Measurements from ENCODE around the gene DGKZ. TPM values are rescaled to one million over a fixed set of nuclear protein-coding genes. Genes with fewer than 3 reads are reported as not detected.

The DGKZ gene
- total RNA-seq, 1 donor from 2014 or later: 69.6 TPM

DNA sequence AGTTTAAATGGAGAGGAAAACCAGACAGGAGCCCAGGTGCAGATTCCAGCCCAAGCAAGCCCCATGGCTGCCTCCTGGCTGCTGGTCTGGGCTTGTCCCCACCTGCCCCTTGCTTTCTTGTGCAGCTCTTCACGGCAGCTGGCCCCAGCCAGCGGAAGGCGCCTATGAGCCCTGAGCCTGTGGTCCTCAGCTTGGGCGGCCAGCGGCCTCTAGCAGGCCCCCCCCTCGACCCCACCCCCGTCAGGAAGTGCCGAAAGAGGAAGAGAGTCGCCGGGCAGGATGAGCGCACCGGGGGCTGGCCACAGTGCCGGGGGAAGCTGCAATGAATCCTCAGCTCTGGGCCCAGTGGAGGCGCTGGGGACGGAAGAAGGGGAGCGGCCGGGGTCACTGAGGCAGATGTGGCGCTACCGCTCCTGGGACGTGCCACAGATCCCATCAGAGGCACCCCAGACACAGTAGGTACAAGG, 2.1 kb upstream of the DGKZ start:
- Histone ChIP-seq H3K36me3 (ENCODE audit: control insufficient read depth, insufficient read depth, low read length) (no peaks in the 10 kb centered on the region), H3K4me3 (ENCODE audit: low read depth, low read length) (no peak overlapping the region), H3K27me3 (ENCODE audit: control insufficient read depth, insufficient read depth, low read length) (peaks cover 3% of the 10 kb centered on the region)
- TF ChIP-seq, protein P1, sequence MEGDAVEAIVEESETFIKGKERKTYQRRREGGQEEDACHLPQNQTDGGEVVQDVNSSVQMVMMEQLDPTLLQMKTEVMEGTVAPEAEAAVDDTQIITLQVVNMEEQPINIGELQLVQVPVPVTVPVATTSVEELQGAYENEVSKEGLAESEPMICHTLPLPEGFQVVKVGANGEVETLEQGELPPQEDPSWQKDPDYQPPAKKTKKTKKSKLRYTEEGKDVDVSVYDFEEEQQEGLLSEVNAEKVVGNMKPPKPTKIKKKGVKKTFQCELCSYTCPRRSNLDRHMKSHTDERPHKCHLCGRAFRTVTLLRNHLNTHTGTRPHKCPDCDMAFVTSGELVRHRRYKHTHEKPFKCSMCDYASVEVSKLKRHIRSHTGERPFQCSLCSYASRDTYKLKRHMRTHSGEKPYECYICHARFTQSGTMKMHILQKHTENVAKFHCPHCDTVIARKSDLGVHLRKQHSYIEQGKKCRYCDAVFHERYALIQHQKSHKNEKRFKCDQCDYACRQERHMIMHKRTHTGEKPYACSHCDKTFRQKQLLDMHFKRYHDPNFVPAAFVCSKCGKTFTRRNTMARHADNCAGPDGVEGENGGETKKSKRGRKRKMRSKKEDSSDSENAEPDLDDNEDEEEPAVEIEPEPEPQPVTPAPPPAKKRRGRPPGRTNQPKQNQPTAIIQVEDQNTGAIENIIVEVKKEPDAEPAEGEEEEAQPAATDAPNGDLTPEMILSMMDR (IDR thresholded peaks at IDR 0.05; ENCODE audit: insufficient read depth, low read length, poor library complexity, severe bottlenecking): no peak
- DNase-seq (ENCODE audit: low read depth): no peak

DNA sequence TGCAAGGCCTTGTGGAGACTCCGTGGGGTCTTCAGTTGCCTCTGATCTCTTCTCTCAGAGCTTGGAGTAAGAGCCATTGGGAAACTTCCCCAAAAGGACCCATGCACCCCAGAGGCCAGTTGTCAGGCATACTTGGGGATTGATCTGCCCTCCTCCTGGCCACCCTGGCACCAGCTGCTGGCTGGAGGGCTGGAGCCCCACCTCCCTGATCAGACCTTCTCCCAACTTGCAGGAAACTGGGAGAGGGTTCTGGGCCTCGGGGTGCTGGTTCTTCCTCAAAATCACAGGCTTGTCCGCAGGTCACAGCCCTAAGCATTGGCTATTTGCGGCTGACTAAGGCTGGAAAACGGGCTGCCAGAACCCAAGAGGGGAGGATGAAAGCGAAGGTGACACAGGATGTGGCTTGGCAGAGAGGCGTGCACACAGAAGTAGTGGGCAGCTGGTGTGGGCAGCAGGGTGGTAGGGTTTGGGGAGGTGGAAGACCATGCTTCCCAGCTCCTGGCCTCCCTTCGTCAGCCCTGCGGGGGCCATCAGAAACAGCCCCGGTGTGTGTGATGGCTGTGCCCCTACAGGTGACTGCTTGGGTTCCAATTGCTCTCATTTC, 1.3 kb upstream of the DGKZ start:
- no peak for DNase-seq (ENCODE audit: low read depth)
- H3K4me3 ChIP-seq (ENCODE audit: low read depth, low read length): no peak overlapping the region
- TF ChIP-seq, protein P1 (IDR thresholded peaks at IDR 0.05; ENCODE audit: insufficient read depth, low read length, poor library complexity, severe bottlenecking): no peak
- H3K36me3 ChIP-seq (ENCODE audit: control insufficient read depth, insufficient read depth, low read length): no peaks in the 10 kb centered on the region
- peaks cover 3% of the 10 kb centered on the region for H3K27me3 ChIP-seq (ENCODE audit: control insufficient read depth, insufficient read depth, low read length)

DNA sequence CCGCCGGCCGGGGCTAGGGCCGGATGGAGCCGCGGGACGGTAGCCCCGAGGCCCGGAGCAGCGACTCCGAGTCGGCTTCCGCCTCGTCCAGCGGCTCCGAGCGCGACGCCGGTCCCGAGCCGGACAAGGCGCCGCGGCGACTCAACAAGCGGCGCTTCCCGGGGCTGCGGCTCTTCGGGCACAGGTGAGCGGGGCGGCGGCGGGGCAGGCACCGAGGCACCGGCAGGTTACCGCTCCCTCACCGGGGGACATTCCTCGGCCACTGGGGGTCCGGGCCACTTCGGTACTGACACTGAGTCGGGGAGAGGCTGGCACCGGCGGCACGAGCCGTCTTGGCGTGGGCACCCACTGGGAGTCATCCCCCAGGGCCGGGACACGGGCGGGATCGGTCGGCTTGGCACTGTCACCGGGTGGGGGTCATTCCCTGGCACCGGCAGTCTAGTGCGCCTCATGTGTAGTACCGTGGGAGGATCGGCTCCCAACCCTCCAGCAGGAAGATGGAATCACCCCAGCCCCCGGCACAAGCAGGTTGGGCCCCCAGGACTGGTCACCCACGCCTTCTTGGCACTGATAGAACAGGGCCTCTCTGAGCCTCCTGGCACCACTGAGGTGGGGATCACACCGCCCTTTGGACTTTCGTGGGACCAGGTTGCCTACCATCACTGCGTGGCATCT, 511 bp downstream of the DGKZ start:
- TF ChIP-seq, protein P1 (IDR thresholded peaks at IDR 0.05; ENCODE audit: insufficient read depth, low read length, poor library complexity, severe bottlenecking): no peak
- no peak for DNase-seq (ENCODE audit: low read depth)
- Histone ChIP-seq H3K36me3 (ENCODE audit: control insufficient read depth, insufficient read depth, low read length) (no peaks in the 10 kb centered on the region), H3K27me3 (ENCODE audit: control insufficient read depth, insufficient read depth, low read length) (no peaks in the 10 kb centered on the region), H3K4me3 (ENCODE audit: low read depth, low read length) (peak overlapping the region; percentile 78)

- TF ChIP-seq, protein P1 (IDR thresholded peaks at IDR 0.05; ENCODE audit: insufficient read depth, low read length, poor library complexity, severe bottlenecking): no peak
- Histone ChIP-seq H3K4me3 (ENCODE audit: low read depth, low read length) (peak overlapping the region; percentile 78), H3K27me3 (ENCODE audit: control insufficient read depth, insufficient read depth, low read length) (no peaks in the 10 kb centered on the region), H3K36me3 (ENCODE audit: control insufficient read depth, insufficient read depth, low read length) (no peaks in the 10 kb centered on the region)
- no peak for DNase-seq (ENCODE audit: low read depth)
Observed at GRCh38 chr11:46348566-46349401, 1.5 kb downstream of the DGKZ start.

DNA sequence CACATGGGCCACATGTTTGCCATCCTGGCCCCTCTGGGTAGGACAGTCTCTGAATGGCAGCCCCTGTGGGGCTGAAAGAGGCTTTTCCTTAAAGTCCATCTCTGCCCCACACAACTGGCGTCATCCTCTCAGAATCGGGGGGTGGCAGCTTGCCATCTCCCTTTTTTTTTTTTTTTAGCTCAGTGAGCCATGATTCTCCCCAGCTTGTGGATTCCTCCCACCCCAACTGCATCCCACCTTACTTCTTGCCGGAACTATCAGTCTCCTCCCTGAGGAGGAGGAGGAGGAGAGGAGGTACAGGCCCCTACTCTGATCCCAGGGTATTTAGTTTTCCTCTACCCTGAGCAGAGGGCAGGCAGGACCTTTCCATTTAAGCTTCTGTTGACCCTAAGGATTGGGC, 3.4 kb downstream of the DGKZ start:
- Histone ChIP-seq H3K36me3 (ENCODE audit: control insufficient read depth, insufficient read depth, low read length) (no peaks in the 10 kb centered on the region), H3K4me3 (ENCODE audit: low read depth, low read length) (no peak overlapping the region), H3K27me3 (ENCODE audit: control insufficient read depth, insufficient read depth, low read length) (no peaks in the 10 kb centered on the region)
- no peak for DNase-seq (ENCODE audit: low read depth)
- TF ChIP-seq, protein P1 (IDR thresholded peaks at IDR 0.05; ENCODE audit: insufficient read depth, low read length, poor library complexity, severe bottlenecking): no peak
